ENCODE measurements around the gene CEND1. TPM values are rescaled to one million over a fixed set of nuclear protein-coding genes. Genes with fewer than 3 reads are reported as not detected.

CEND1 gene
- total RNA-seq, 6 donors from 2014 or later, result not detected

DNA sequence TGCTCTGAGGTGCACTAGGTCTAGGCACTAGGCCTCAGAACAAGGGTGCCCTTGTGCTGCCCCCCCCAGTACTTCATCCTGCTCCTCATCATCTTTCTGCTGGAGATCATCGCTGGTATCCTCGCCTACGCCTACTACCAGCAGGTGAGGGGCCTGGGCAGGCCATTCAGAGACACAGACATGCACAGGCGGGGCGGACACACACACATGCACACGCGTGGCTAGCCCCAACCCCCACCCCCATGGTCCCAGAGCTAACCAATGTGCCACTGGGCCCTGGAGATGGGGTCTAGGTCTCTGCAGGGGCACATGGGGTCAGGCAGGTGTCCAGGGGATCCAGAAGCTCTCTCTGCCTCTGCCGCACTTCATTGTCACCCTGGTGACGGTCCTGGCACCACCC lies 46.8 kb upstream of the CEND1 start:
- peaks cover 52 to 92% (median 60%) of the 10 kb centered on the region in 4 donors for H3K4me1 ChIP-seq
- ATAC-seq (ENCODE audit: low FRiP score in 2 of 2) (no peak), DNase-seq (peak in 1 of 2 donors; percentile 32)
- 98 to 100% methylated on average over 3 to 9 of the region's 9 CpGs for WGBS, 2 donors
- peaks cover 20 to 52% (median 49%) of the 10 kb centered on the region in 4 donors for H3K36me3 ChIP-seq
- no peaks in the 10 kb centered on the region for H3K27me3 ChIP-seq
- no peaks in the 10 kb centered on the region for H3K9me3 ChIP-seq
- H3K4me3 ChIP-seq, result no peak overlapping the region
- TF ChIP-seq POLR2AphosphoS5 (IDR thresholded peaks at IDR 0.05) (no peak), POLR2A (IDR thresholded peaks at IDR 0.05) (no peak), EP300 (IDR thresholded peaks at IDR 0.05) (no peak)
- TF ChIP-seq, protein P1, sequence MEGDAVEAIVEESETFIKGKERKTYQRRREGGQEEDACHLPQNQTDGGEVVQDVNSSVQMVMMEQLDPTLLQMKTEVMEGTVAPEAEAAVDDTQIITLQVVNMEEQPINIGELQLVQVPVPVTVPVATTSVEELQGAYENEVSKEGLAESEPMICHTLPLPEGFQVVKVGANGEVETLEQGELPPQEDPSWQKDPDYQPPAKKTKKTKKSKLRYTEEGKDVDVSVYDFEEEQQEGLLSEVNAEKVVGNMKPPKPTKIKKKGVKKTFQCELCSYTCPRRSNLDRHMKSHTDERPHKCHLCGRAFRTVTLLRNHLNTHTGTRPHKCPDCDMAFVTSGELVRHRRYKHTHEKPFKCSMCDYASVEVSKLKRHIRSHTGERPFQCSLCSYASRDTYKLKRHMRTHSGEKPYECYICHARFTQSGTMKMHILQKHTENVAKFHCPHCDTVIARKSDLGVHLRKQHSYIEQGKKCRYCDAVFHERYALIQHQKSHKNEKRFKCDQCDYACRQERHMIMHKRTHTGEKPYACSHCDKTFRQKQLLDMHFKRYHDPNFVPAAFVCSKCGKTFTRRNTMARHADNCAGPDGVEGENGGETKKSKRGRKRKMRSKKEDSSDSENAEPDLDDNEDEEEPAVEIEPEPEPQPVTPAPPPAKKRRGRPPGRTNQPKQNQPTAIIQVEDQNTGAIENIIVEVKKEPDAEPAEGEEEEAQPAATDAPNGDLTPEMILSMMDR (IDR thresholded peaks at IDR 0.05), result no peak
- H3K27ac ChIP-seq, result peak overlapping the region in 2 of 4 donors; percentile 8 to 87

DNA sequence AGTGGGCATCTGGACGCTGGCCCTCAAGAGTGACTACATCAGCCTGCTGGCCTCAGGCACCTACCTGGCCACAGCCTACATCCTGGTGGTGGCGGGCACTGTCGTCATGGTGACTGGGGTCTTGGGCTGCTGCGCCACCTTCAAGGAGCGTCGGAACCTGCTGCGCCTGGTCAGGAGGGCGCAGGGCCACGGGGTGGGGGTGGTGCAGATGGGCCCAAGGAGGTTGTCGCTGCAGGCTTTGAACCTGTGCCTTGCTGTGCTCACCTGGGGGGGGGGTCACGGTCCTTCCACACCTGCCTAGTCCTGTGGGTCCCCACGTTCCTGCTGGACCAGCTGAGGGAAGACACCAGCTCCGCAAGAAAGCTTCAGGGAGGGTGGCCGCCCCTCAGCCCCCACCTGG lies 46.4 kb upstream of the CEND1 start:
- Histone ChIP-seq H3K9me3 (no peaks in the 10 kb centered on the region), H3K27me3 (no peaks in the 10 kb centered on the region), H3K27ac (peak overlapping the region; percentile 24 to 94 (median 63)), H3K36me3 (peaks cover 20 to 52% (median 49%) of the 10 kb centered on the region in 4 donors), H3K4me3 (no peak overlapping the region), H3K4me1 (peaks cover 50 to 92% (median 60%) of the 10 kb centered on the region in 4 donors)
- DNase-seq, result peak in 1 of 2 donors; percentile 70
- TF ChIP-seq, protein P1 (IDR thresholded peaks at IDR 0.05), result no peak
- no peak for TF ChIP-seq POLR2AphosphoS5 (IDR thresholded peaks at IDR 0.05)
- TF ChIP-seq EP300 (IDR thresholded peaks at IDR 0.05), result no peak
- no peak for TF ChIP-seq POLR2A (IDR thresholded peaks at IDR 0.05)
- 86% methylated on average over 4 of the region's 14 CpGs; no CpG with 5 or more reads in 1 of the 2 donors for WGBS, 2 donors
- ATAC-seq (ENCODE audit: low FRiP score in 2 of 2), result no peak

DNA sequence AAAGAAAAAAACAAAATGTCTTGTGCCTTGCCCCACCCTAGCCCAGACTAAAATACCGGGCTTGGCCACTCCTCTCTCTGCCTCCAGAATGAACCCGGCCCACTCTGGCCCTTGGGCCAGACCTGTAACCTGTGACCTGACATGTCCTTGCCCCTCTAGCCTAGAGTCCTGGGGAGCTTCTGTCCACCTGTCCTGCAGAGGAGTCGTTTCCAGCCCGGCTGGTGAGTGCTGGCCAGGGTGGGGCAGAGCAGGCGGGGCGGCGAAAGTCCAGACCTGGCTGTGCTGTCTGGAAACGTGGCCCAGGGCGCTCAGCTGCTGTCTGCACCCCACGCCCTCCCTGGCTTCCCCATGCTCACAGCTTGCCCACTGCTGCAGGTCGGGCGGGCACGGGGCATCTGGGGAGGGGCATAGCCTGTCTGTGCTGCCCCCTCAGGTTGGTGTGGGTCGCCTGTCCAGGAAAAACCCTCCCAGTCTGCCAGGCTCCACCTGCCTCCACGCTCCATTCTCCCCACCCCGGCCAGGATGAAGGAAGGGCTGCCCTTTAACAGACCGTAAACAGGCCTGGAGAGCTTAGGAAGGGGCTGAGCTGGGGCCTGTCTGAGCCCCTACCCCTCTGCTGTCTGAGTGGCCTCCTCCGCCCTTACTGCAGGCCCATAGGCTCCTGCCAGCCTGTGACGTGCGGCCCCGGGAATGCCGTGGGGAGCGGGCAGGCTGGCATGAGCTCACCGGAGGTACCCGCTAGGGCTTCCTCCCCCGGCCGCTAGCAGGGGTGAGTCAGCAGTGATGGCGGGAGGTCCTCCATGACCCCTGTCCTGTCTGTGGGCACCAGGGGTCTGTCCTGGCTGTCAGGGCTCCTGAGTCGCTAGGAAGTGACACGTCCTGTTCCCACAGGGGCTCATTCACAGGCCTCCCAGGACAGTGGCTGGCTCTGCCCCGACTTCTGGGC lies 44.8 kb upstream of the CEND1 start:
- Histone ChIP-seq H3K36me3 (peaks cover 15 to 40% (median 39%) of the 10 kb centered on the region in 4 donors), H3K4me1 (peaks cover 56 to 92% (median 63%) of the 10 kb centered on the region in 4 donors), H3K27ac (peak overlapping the region; percentile 87 to 94 (median 92)), H3K27me3 (peaks cover 0 to 4% (median 0%) of the 10 kb centered on the region in 4 donors), H3K9me3 (no peaks in the 10 kb centered on the region), H3K4me3 (peak overlapping the region in 3 of 4 donors; percentile 52 to 95 (median 80))
- TF ChIP-seq, protein P1 (IDR thresholded peaks at IDR 0.05), result peak in 2 of 6 experiments; percentile 18 to 23
- TF ChIP-seq POLR2AphosphoS5 (IDR thresholded peaks at IDR 0.05) (peak; percentile 71 to 79), EP300 (IDR thresholded peaks at IDR 0.05) (peak in 2 of 4 donors; percentile 1 to 21), POLR2A (IDR thresholded peaks at IDR 0.05) (peak in 3 of 4 donors; percentile 23 to 64 (median 58))
- DNase-seq (peak; percentile 90 to 93), ATAC-seq (ENCODE audit: low FRiP score in 2 of 2) (peak; percentile 19 to 64)
- WGBS, 2 donors, result 13 to 19% methylated on average over 7 to 27 of the region's 31 CpGs

DNA sequence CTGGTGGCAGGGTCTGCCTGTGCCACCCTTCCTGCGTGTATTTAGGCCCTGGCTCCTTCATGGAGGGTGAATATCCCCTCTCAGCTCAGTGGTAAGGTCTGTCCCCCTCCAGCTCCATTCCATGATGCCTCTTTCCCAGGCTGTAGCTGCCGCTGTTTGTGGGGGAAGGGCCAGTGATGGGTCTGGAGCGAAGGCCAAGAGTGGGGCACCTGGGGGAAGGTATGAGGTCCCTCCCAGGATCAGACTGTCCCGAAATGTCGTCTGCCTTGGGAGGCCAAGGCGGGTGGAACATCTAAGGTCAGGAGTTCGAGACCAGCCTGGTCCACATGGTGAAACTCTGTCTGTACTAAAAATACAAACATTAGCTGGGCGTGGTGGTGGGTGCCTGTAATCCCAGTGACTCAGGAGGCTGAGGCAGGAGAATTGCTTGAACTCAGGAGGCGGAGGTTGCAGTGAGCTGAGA lies 44.0 kb upstream of the CEND1 start:
- no peaks in the 10 kb centered on the region for H3K9me3 ChIP-seq
- H3K4me3 ChIP-seq, result peak overlapping the region; percentile 52 to 95 (median 81)
- peaks cover 8 to 32% (median 31%) of the 10 kb centered on the region in 4 donors for H3K36me3 ChIP-seq
- WGBS, 2 donors, result 47 to 69% methylated on average over 8 to 9 of the region's 9 CpGs
- no peak for TF ChIP-seq POLR2AphosphoS5 (IDR thresholded peaks at IDR 0.05)
- peak overlapping the region; percentile 87 to 94 (median 92) for H3K27ac ChIP-seq
- H3K27me3 ChIP-seq, result peaks cover 0 to 4% (median 0%) of the 10 kb centered on the region in 4 donors
- DNase-seq (no peak), ATAC-seq (ENCODE audit: low FRiP score in 2 of 2) (no peak)
- H3K4me1 ChIP-seq, result peaks cover 63 to 92% (median 69%) of the 10 kb centered on the region in 4 donors
